HG03469 (cell line): ENCODE data around the gene TRIM3.
A peak's percentile ranks its signal among the peaks of the same experiment; 100 is the strongest.
"Not testable (repeated sequence)": the region's sequence is repeated elsewhere in the genome, so short reads cannot be mapped to it uniquely, and the experiment has no call there.

ENCODE experiments used
- ATAC-seq: cut with Tn5 transposase; IDR thresholded peaks from one replicate; pipeline ENCODE4 v1.9.1; 2021; ENCODE audit warnings: mild to moderate bottlenecking, moderate library complexity, moderate number of reproducible peaks; ENCODE audit not compliant: unreplicated experiment

The TRIM3 gene

DNA sequence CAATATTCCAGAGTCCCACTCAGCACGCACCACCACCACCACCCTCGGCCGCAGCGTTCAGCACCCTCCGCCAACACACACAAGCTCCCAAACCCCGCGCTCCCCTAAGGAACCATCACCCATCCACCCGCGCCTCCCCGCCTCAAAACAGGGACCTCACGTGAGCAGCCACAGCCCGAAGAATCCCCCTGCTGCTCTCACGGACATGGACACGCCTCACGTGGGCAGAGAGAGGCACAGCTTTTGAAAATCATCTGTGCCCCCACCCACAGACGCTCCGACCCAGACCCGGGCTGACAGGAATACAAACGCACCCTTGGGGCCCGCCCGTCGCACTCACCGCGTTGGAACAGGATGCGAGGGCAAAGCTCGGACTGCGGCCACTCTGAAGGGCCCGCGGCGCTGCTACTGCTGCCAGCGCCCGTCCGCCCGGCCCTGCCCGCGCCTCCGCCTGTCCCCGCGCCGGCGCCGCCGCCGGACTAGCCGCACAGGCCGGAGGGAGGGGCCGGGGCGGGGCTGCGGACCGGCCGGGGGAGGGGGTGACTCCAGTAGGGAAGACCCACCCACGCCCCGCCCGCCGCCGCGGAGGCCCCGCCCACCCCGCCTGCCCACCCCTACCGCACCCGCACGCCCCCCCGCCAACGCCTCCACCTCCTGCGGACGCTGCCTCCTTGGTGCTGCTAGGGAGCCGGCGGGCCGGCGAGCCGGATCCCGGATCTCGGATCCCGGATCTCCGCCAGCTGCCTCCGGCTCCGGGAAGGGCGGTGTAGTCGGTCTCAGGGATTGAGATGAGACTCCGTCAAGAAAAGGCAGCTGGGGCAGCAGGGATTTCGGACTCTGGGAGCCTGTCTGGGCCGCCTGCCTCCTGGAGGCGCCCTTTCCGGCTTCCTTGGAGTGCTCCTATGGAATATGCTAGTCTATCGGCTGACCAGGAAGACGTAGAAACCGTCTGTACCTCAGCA, at the start of gene TRIM3:
Gene TRIM3, minus strand, starts transcription at position 491 of the 962 bp plus-strand sequence. CDS start 8,246 bp downstream, outside the sequence.
- peak; percentile 36 for ATAC-seq

DNA sequence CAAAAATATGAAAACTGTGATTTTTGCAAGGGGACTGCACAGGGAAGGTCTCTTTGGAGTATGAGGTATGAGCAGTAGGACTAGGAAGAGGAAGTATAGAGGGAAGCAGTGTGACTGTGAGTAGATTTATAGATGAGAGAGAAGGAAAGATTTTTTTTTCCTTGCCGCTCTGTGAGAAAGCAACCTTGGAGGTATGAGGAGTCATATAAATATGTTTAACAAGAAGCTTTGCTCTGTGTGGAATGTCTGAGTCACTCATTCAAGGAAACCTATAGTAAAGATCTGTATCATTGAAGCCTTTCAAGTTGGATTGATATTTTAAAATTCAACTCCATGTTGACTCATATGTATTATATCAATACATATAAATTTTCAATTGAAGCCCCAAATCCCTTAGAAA, 49.5 kb upstream of the TRIM3 start:
- ATAC-seq, result no peak

DNA sequence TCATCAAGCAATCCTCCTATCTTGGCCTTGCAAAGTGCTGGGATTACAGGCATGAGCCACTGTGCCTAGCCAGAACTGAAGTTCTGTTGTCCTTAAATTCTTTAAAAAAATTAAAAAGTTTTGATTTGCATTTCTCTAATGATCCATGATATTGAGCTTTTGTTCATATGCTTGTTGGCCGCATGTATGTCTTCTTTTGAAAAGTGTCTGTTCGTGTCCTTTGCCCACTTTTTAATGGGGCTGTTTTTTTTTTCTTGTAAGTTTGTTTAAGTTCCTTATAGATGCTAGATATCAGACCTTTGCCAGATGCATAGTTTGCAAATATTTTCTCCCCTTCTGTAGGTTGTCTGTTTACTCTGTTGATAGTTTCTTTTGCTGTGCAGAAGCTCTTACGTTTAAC, 48.2 kb upstream of the TRIM3 start:
- not testable (repeated sequence) for ATAC-seq

DNA sequence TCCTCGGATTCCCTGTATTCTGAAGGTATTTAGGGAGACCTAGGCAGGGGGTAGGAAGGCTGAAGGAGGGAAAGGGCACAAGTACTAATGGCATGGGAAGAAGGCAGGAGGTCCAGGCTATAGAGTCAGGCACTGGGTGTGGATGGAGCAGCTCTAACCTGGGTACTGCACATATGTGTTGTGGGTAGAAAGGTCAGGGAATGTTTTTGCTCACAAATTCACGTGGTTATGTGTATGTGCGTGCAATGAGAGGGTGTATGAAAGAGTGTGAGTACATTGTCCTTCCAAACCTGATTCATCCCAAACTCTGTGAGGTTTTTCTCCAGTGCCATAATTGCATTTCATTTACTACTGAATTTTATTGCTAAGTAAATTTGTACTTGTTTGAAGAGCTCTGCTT, 46.5 kb upstream of the TRIM3 start:
- no peak for ATAC-seq

DNA sequence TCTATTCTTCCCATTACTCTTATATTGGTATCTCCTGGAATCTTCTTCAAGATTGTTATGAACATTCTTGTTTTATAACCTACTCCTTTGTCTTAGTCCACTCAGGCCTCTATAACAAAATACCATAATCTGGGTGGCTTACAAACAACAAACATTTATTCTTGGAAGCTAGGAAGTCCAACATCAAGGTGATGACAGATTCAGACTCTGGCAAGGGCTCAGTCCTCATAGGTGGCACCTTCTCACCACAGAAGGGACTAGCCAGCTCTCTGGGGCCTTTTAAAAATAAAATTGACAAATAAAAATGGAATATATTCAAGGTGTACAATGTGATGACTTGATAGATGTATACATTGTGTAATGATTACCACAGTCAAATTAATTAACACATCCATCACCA, 43.1 kb upstream of the TRIM3 start:
- ATAC-seq, result no peak

DNA sequence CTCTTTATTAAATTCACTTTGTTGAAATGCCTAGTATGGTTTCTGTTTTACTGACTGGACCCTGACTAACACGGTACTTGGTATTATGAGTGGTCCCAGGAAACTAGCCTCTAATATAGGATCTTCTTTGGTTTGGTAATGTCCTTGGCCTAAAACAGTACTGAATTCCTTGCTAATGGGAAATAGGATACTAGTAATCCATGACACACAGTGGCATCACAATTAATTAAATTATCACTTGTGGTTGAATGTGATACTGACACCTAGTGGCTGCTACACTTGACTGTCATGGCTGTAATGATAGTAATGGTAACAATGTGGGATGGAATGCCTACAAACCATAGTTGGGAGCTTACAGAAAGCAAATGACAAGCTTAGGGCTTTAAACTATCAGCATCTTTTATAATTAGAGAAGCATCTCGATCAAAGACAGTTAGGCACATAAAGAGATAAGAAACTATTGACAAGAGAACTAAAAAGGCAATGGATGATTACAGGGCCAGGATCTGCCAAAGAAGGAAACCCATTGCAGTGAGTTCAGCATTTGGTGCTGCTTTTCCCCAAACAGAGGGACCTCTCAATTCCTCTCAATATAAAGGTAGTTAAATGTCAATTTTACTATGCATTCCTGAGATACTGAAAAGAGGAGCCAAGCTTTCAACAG, 32.0 kb upstream of the TRIM3 start:
- ATAC-seq, result no peak

DNA sequence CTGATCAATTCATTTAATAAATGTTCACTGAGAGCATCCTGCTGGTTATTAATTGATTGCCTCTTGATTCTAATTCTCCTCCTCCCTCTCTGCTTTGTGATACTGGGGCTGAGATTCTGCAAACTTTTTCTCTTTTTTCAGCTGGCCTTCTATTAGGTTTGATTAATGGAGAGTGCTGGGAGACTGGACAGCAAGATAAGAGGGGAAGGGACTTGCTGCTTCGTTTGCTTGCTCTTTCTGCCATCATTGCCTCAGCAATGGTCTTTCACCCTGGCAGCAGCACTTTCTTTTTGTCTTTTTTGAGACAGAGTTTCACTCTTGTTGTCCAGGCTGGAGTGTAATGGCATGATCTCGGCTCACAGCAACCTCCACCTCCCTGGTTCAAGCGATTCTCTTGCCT, 30.4 kb upstream of the TRIM3 start:
- no peak for ATAC-seq

DNA sequence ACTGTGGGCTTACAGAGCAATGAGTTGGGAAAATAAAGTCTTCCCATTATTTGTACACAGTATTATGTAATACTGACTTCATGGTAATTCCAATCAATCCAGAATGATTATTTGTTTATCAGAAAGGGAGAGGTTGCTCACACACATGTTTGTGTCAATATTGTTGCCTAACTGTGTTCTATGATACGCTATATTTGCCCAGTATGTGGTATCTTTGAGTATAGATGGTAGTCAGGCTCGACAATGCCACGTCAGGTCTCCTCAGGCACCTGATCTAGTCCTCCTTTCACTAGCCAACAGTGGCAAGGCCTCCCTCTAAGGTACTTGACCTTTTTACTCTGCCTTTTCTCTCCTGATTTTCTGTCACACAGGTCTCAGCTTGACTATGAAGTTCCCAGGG, 28.6 kb upstream of the TRIM3 start:
- ATAC-seq, result no peak

DNA sequence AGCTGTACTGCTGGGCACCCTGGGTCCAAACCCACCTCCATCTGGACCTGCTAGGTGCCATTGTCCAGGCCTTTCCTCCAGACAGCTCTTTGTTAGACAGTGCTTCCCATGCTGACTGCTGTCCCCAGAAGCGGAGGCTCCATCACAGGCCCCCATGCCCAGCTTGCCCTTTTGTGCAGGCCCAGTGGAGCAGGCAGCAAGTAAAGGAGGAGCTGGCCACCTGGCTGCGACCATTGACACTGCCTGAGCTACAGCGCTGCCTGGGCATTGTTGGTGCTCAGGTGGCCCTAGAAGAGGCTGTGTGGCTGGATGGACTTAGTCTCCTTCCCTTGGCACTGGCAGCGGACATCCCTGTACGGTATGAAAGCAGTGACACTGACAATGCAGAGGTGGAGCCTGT, 24.8 kb upstream of the TRIM3 start:
- ATAC-seq, result no peak

DNA sequence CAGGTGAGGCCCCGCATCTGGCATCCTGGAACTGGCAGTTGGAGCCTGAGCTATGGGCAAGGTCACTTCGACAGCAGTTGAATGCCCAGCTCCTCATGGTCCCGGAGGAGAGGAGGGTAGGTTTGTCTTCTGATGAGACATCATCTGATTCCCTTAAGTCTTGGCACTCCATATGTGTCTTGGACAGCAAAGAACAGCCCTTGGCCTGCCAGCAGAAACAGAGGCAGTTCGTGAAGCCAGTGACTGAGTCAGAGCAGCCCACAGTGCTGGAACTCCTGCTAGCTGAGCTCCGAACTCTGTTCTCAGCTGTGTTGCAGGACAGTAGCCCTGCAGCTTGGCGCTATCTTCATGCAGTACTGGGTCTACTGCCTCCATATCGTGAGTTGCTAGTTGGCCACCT, 24.4 kb upstream of the TRIM3 start:
- no peak for ATAC-seq

DNA sequence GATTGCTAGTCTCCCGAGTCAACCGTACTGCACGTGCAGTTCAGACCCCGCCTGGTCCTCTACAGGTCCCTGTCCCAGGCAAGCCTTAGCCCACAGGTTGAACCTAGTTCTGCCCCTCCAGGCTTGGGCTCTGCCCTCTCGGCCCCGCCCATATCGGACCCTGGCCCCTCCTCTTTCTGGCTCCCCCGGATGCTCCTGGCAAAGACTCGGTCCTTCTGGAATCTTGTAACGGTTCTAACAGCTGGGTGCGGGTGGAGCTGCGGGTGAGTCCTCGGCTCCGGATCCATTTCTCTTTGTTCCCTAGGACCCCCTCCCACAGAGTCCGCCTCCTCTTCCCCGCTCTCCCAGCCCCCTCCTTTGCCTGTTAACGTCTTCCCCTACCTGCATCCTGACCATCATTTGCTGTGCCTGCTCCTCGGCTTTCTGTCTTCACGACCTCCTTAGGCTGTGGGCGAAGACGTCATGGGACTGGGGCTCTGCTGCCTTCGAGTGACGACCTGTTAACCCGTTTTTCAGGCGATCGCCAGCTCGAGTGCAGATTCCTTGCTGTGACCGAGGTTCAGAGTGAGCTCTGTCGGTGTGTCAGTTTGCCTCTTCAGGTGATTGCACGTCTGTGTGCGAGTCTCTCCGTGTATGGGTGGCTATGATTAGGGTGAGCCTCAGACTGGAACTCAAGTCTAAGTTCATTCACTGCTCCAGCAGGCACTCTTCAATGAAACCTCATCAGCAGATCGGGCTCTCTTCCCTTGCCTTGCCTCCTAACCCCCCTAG, 23.5 kb upstream of the TRIM3 start, which contains the start of gene DNHD1:
Gene DNHD1, plus strand, starts transcription at position 212 of the 771 bp plus-strand sequence. CDS start 936 bp downstream, outside the sequence.
- no peak for ATAC-seq

DNA sequence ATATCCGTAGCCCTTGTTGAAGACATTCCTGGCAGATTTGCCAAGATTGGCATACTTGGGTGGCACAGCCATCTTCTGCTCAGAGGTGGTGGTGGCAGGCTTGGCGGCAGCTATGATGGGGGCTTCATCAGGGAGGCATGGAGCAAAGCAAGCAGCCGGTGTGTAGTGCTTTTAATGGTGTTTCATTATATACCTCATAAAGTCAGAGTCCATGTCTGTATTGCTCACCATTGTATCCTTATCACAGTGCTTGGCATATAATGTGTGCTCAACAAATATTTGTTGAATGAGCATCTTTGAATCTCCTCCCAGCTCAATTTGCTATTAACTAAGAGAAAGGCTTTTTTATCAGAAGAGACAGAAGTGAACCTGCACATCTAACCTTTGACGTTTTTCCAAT, 15.6 kb upstream of the TRIM3 start:
- no peak for ATAC-seq

DNA sequence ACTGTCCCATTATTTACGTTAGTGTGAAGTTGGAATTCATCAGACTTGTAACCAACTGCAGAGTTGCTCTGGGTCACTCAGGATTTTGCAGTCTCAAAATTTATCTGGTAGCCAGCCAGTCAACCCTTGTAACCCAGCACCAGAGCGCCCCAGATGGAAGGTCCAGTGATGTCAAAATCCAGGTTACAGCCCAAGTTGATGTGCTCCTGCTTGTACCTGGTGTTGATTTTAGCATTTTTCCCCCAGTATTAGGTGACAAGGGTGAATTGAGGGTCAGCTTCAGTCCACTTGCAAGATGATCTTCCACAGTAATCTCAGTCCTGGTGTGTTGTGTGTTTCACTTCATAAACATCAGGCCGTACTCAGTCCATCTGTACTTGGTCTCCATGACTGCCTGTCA, 15.1 kb upstream of the TRIM3 start:
- ATAC-seq, result no peak

DNA sequence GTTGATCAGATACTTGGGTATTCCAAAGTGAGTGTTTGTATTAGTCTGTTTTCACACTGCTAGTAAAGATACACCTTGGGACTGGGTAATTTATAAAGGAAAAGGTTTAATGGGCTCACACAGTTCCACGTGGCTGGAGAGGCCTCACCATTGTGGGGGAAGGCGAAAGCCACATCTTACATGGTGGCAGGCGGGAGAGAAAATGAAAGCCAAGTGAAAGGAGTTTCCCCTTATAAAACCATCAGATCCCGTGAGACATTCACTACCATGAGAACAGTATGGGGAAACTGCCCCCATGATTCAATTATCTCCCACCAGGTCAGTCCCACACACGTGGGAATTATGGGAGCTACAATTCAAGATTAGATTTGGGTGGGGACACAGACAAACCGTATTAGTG, 14.6 kb upstream of the TRIM3 start:
- ATAC-seq, result no peak

DNA sequence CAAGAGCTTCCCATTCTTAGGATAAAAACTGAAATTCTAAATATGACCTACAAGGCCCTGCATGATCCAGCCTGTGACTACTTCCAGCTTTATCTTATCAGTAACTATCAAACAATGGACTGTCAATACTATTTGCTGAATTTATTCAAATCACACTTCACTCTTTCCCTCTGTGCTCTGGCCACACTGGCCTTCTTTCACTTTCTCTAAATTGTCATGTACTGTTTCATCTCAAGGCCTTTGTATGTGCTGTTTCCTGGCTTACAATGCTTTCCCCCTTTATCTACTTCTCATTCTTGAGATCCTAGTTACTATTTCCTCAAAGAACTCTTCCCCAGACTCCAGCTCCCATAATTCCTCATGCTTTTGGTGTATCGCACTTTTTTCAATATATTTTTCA, 13.2 kb upstream of the TRIM3 start:
- no peak for ATAC-seq

DNA sequence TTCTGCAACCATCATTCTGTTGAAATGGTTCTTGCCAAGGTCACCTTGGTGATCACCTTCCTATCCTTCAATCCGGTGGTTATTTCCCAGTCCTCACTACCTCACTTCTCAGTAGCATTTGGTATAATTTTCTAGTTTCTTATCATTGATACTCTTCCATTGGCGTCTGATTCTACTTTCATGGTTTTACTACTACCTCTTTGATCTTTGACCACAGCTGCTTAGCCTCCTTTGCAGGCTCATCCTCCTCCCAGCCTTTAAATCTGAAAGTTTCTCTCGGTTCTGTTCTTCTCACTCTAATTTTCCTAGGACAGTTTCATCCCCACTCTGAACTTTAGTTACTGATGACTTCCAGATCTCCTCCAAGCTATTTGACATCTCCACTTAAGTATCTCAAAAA, 12.5 kb upstream of the TRIM3 start:
- ATAC-seq, result no peak

DNA sequence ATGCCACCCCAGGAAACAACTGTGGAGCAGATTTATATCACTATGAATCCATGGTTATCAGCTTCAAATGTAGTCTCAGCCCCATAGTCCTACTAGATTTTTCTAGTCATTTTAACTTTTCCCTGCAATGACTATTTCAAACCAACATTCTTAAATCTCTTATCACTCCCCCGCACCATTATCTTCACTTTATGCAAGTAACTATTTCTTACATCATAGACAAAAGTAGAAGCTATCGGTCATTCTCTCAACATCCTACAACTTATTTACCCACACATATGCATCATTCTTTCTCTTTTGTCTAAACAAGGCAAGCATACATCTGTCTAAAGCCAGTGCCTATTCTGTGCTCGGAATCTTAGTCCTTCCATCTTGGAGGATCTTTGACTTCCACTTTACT, 11.9 kb upstream of the TRIM3 start:
- ATAC-seq, result no peak

DNA sequence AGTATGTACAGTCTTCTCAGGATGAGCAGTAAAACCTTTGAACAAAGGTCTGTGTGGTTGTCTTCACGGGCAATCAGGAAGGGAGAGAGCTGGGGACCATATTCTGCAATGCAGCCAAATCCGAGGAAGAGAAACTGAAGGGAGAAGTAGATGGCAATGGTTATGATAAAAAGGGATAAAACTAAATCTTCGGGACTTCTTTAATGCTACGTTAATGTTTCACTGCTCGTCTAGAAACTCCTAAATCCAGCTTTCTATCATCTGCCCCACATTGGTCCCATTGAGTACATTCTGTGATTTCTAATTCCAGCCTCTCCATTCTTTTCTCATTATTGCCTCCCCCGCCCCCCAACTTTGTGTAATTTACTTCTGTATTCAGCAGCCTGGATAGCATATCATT, 9.3 kb upstream of the TRIM3 start:
- no peak for ATAC-seq

DNA sequence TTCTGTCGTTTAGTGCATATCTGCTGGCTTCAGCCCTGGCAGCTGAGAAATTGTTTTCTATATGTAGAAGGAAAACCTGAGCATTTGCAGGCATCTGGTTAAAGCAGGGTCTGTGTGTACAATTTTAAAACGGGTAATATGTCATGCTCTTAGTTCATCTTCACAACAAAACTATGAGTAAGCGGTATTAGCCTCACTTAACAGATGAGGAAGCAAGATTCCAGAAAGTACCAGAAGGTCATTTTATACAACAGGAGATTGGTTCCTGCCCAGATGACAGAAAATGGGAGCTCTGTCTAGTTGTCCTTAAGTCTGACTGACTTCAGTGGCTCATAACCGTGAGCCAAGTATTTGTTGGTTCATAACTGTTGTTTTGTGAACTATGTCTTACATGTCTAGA, 8.7 kb upstream of the TRIM3 start:
- ATAC-seq, result no peak

DNA sequence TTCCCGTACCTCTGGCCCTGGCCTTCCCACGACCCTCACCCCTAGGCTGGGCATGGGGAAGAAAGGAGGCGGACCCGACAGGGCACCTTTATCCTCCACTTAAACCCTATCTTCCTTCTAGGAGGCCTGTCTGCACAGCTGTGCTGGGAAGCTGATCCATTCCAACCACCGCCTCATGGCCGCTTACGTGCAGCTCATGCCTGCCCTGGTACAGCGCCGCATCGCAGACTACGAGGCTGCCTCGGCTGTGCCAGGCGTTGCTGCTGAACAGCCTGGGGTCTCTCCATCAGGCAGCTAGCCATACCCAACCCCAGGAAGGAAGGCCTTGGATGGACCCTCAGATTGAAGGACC, 8.2 kb upstream of the TRIM3 start:
- ATAC-seq, result no peak
